ENCODE data around the gene CCDC112.

The CCDC112 gene

GRCh38 chr5:115241881-115242642, 54.4 kb downstream of the CCDC112 start:
- H3K4me3 ChIP-seq (ENCODE audit: low read length in 2 of 2): no peak overlapping the region
- H3K27ac ChIP-seq (ENCODE audit: low read depth in 2 of 2, low read length in 2 of 2): no peak overlapping the region
- H3K4me1 ChIP-seq (ENCODE audit: control insufficient read depth in 2 of 2, insufficient read depth in 2 of 2, low read length in 2 of 2): no peaks in the 10 kb centered on the region
- H3K9ac ChIP-seq (ENCODE audit: low read depth in 1 of 2, low read length in 2 of 2): no peak overlapping the region
- peaks cover 15 to 16% of the 10 kb centered on the region in 2 donors for H3K36me3 ChIP-seq (ENCODE audit: control insufficient read depth in 2 of 2, insufficient read depth in 2 of 2, low read length in 2 of 2)
- H3K9me3 ChIP-seq (ENCODE audit: control insufficient read depth in 2 of 2, low read length in 2 of 2): no peaks in the 10 kb centered on the region
- H3K27me3 ChIP-seq (ENCODE audit: control insufficient read depth in 2 of 2, insufficient read depth in 2 of 2, low read length in 2 of 2): no peaks in the 10 kb centered on the region

- H3K4me1 ChIP-seq (ENCODE audit: control insufficient read depth in 2 of 2, insufficient read depth in 2 of 2, low read length in 2 of 2): no peaks in the 10 kb centered on the region
- no peaks in the 10 kb centered on the region for H3K27me3 ChIP-seq (ENCODE audit: control insufficient read depth in 2 of 2, insufficient read depth in 2 of 2, low read length in 2 of 2)
- no peaks in the 10 kb centered on the region for H3K9me3 ChIP-seq (ENCODE audit: control insufficient read depth in 2 of 2, low read length in 2 of 2)
- no peak overlapping the region for H3K27ac ChIP-seq (ENCODE audit: low read depth in 2 of 2, low read length in 2 of 2)
- H3K36me3 ChIP-seq (ENCODE audit: control insufficient read depth in 2 of 2, insufficient read depth in 2 of 2, low read length in 2 of 2): peaks cover 21 to 31% of the 10 kb centered on the region in 2 donors
- H3K9ac ChIP-seq (ENCODE audit: low read depth in 1 of 2, low read length in 2 of 2): no peak overlapping the region
- H3K4me3 ChIP-seq (ENCODE audit: low read length in 2 of 2): no peak overlapping the region
Observed at GRCh38 chr5:115237066-115237465, 59.4 kb downstream of the CCDC112 start.

GRCh38 chr5:115236599-115236998, 59.9 kb downstream of the CCDC112 start:
- Histone ChIP-seq H3K9ac (ENCODE audit: low read depth in 1 of 2, low read length in 2 of 2) (no peak overlapping the region), H3K9me3 (ENCODE audit: control insufficient read depth in 2 of 2, low read length in 2 of 2) (no peaks in the 10 kb centered on the region), H3K36me3 (ENCODE audit: control insufficient read depth in 2 of 2, insufficient read depth in 2 of 2, low read length in 2 of 2) (peaks cover 24 to 34% of the 10 kb centered on the region in 2 donors), H3K4me3 (ENCODE audit: low read length in 2 of 2) (no peak overlapping the region), H3K27ac (ENCODE audit: low read depth in 2 of 2, low read length in 2 of 2) (no peak overlapping the region), H3K27me3 (ENCODE audit: control insufficient read depth in 2 of 2, insufficient read depth in 2 of 2, low read length in 2 of 2) (no peaks in the 10 kb centered on the region), H3K4me1 (ENCODE audit: control insufficient read depth in 2 of 2, insufficient read depth in 2 of 2, low read length in 2 of 2) (no peaks in the 10 kb centered on the region)

GRCh38 chr5:115231598-115231997, 64.9 kb downstream of the CCDC112 start:
- H3K9me3 ChIP-seq (ENCODE audit: control insufficient read depth in 2 of 2, low read length in 2 of 2): no peaks in the 10 kb centered on the region
- H3K4me1 ChIP-seq (ENCODE audit: control insufficient read depth in 2 of 2, insufficient read depth in 2 of 2, low read length in 2 of 2): no peaks in the 10 kb centered on the region
- no peak overlapping the region for H3K4me3 ChIP-seq (ENCODE audit: low read length in 2 of 2)
- H3K27ac ChIP-seq (ENCODE audit: low read depth in 2 of 2, low read length in 2 of 2): no peak overlapping the region
- peaks cover 37 to 43% of the 10 kb centered on the region in 2 donors for H3K36me3 ChIP-seq (ENCODE audit: control insufficient read depth in 2 of 2, insufficient read depth in 2 of 2, low read length in 2 of 2)
- no peaks in the 10 kb centered on the region for H3K27me3 ChIP-seq (ENCODE audit: control insufficient read depth in 2 of 2, insufficient read depth in 2 of 2, low read length in 2 of 2)
- no peak overlapping the region for H3K9ac ChIP-seq (ENCODE audit: low read depth in 1 of 2, low read length in 2 of 2)

GRCh38 chr5:115229606-115230005, 66.8 kb downstream of the CCDC112 start:
- H3K9ac ChIP-seq (ENCODE audit: low read depth in 1 of 2, low read length in 2 of 2): no peak overlapping the region
- H3K9me3 ChIP-seq (ENCODE audit: control insufficient read depth in 2 of 2, low read length in 2 of 2): no peaks in the 10 kb centered on the region
- no peaks in the 10 kb centered on the region for H3K27me3 ChIP-seq (ENCODE audit: control insufficient read depth in 2 of 2, insufficient read depth in 2 of 2, low read length in 2 of 2)
- H3K27ac ChIP-seq (ENCODE audit: low read depth in 2 of 2, low read length in 2 of 2): no peak overlapping the region
- no peak overlapping the region for H3K4me3 ChIP-seq (ENCODE audit: low read length in 2 of 2)
- H3K4me1 ChIP-seq (ENCODE audit: control insufficient read depth in 2 of 2, insufficient read depth in 2 of 2, low read length in 2 of 2): no peaks in the 10 kb centered on the region
- H3K36me3 ChIP-seq (ENCODE audit: control insufficient read depth in 2 of 2, insufficient read depth in 2 of 2, low read length in 2 of 2): peaks cover 32 to 35% of the 10 kb centered on the region in 2 donors

GRCh38 chr5:115227281-115227680, 69.2 kb downstream of the CCDC112 start:
- no peaks in the 10 kb centered on the region for H3K4me1 ChIP-seq (ENCODE audit: control insufficient read depth in 2 of 2, insufficient read depth in 2 of 2, low read length in 2 of 2)
- H3K27ac ChIP-seq (ENCODE audit: low read depth in 2 of 2, low read length in 2 of 2): no peak overlapping the region
- no peaks in the 10 kb centered on the region for H3K9me3 ChIP-seq (ENCODE audit: control insufficient read depth in 2 of 2, low read length in 2 of 2)
- peaks cover 36 to 41% of the 10 kb centered on the region in 2 donors for H3K36me3 ChIP-seq (ENCODE audit: control insufficient read depth in 2 of 2, insufficient read depth in 2 of 2, low read length in 2 of 2)
- H3K4me3 ChIP-seq (ENCODE audit: low read length in 2 of 2): no peak overlapping the region
- H3K9ac ChIP-seq (ENCODE audit: low read depth in 1 of 2, low read length in 2 of 2): no peak overlapping the region
- no peaks in the 10 kb centered on the region for H3K27me3 ChIP-seq (ENCODE audit: control insufficient read depth in 2 of 2, insufficient read depth in 2 of 2, low read length in 2 of 2)

Data from mucosa of rectum (tissue), 2 donors.